GM12873 (cell line): ENCODE data around the gene GOLGA3.
A peak's percentile ranks its signal among the peaks of the same experiment; 100 is the strongest.

ENCODE experiments used
- TF ChIP-seq, protein P1 (sequence below): IDR thresholded peaks from 2 replicates; pipeline ENCODE4 v1.5.1; 2012; ENCODE audit warnings: low read depth, mild to moderate bottlenecking, moderate library complexity, low read length, control low read depth; ENCODE audit not compliant: insufficient read depth; ENCODE audit errors: missing control alignments

The GOLGA3 gene

GRCh38 chr12:132754160-132754932 lies 74.3 kb downstream of the GOLGA3 start:
- TF ChIP-seq, protein P1, sequence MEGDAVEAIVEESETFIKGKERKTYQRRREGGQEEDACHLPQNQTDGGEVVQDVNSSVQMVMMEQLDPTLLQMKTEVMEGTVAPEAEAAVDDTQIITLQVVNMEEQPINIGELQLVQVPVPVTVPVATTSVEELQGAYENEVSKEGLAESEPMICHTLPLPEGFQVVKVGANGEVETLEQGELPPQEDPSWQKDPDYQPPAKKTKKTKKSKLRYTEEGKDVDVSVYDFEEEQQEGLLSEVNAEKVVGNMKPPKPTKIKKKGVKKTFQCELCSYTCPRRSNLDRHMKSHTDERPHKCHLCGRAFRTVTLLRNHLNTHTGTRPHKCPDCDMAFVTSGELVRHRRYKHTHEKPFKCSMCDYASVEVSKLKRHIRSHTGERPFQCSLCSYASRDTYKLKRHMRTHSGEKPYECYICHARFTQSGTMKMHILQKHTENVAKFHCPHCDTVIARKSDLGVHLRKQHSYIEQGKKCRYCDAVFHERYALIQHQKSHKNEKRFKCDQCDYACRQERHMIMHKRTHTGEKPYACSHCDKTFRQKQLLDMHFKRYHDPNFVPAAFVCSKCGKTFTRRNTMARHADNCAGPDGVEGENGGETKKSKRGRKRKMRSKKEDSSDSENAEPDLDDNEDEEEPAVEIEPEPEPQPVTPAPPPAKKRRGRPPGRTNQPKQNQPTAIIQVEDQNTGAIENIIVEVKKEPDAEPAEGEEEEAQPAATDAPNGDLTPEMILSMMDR: peak; percentile 3

GRCh38 chr12:132748319-132748718 lies 80.3 kb downstream of the GOLGA3 start:
- TF ChIP-seq, protein P1: no peak

DNA sequence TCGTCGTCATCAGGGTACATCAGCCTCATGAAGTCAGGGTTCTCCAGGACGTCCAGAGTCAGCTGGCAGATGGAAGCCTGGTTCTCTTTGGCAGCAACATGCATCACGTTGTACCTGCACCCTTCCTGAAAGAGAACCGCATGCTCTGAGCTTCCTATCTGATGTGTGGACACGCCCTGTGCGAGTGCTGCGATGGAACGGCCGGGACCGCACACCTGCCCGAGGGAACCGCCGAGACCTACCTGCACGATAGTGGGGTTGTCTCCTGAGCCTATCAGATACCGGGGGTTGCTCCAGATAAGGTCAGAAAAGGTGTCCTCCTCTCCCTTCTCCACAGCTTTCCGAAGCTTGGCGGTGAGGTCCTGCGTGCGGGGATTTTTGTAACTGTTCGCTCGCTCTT lies 80.8 kb downstream of the GOLGA3 start:
- TF ChIP-seq, protein P1: no peak

GRCh38 chr12:132747395-132747794 lies 81.3 kb downstream of the GOLGA3 start:
- TF ChIP-seq, protein P1: no peak

- TF ChIP-seq, protein P1: no peak
Measured at GRCh38 chr12:132746613-132747012, 82.1 kb downstream of the GOLGA3 start.

DNA sequence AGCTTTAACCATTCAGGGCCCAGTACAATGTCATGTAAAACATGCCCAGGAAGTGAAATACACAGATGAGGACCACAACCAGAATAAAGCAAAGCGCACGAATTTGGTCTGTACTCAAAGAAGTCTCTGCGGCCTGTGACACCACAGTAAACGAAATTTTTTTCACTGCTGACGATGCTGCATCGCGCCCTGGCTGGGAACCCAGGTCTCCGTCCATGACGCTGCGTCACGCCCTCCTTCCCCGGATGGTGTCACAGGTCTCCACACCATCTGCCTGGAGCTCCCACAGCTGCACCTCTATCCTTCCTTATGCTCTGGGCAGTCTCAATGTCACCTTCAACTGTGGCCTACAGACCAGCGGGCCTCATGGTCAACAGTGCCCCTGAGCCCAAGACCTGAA lies 84.8 kb downstream of the GOLGA3 start:
- TF ChIP-seq, protein P1: no peak

GRCh38 chr12:132741620-132742019 lies 87.0 kb downstream of the GOLGA3 start:
- TF ChIP-seq, protein P1: no peak
